HG02798 (cell line): Measurements from ENCODE around the gene FADS6.

ENCODE experiments used
- ATAC-seq: cut with Tn5 transposase; IDR thresholded peaks from one replicate; pipeline ENCODE4 v1.9.1; 2021; ENCODE audit warnings: mild to moderate bottlenecking; ENCODE audit not compliant: unreplicated experiment, poor library complexity

Gene FADS6

GRCh38 chr17:74836191-74836590 lies 57.2 kb downstream of the FADS6 start:
- no peak for ATAC-seq

GRCh38 chr17:74833501-74834377 lies 59.7 kb downstream of the FADS6 start:
- ATAC-seq: no peak

GRCh38 chr17:74832421-74832820 lies 61.0 kb downstream of the FADS6 start:
- no peak for ATAC-seq

- ATAC-seq: no peak
Observed at GRCh38 chr17:74831444-74832146, 61.8 kb downstream of the FADS6 start.

GRCh38 chr17:74830861-74831260 lies 62.6 kb downstream of the FADS6 start:
- ATAC-seq: no peak

GRCh38 chr17:74827800-74828199 lies 65.6 kb downstream of the FADS6 start:
- no peak for ATAC-seq
